CD14-positive monocyte (primary cell): ENCODE measurements around the gene NOP9. TPM values are rescaled to one million over a fixed set of nuclear protein-coding genes. Genes with fewer than 3 reads are reported as not detected.

Experiments
- DNase-seq, 3 donors: peaks; one replicate each; pipeline ENCODE4 v3.0.0-alpha.2; 2011 to 2022
- H2AFZ ChIP-seq: 2 replicates; pipeline ENCODE4 v1.6.0; 2012; ENCODE audit warnings: mild to moderate bottlenecking, low read depth, low read length, inconsistent platforms; ENCODE audit not compliant: insufficient read depth, poor library complexity, severe bottlenecking
- H3K27ac ChIP-seq, 2 donors: 1 replicate in 1 of 2; 2 replicates in 1 of 2; pipeline ENCODE4 v1.5.1; 2012 to 2013; ENCODE audit warnings: low read length in 2 of 2, control low read depth in 1 of 2, inconsistent platforms in 1 of 2, low read depth in 1 of 2, mild to moderate bottlenecking in 1 of 2
- H3K27me3 ChIP-seq, 2 donors: one replicate each; pipeline versions ENCODE4 v1.6.0 to v1.6.1; 2011 to 2013; ENCODE audit warnings: low read length in 2 of 2; ENCODE audit not compliant: control insufficient read depth in 2 of 2, insufficient read depth in 2 of 2
- H3K36me3 ChIP-seq, 2 donors: replicated peaks in 1 of 2; 1 replicate in 1 of 2; 2 replicates in 1 of 2; pipeline versions ENCODE4 v1.5.1 to v1.6.1; 2012 to 2013; ENCODE audit warnings: low read length in 2 of 2, control low read depth in 1 of 2, inconsistent platforms in 1 of 2, mild to moderate bottlenecking in 1 of 2; ENCODE audit not compliant: insufficient read depth in 2 of 2, control insufficient read depth in 1 of 2
- H3K4me1 ChIP-seq, 2 donors: 1 replicate in 1 of 2; 2 replicates in 1 of 2; pipeline versions ENCODE4 v1.5.1 to v1.6.1; 2012 to 2013; ENCODE audit warnings: low read length in 2 of 2, control low read depth in 1 of 2, inconsistent platforms in 1 of 2, mild to moderate bottlenecking in 1 of 2, moderate library complexity in 1 of 2; ENCODE audit not compliant: insufficient read depth in 2 of 2, control insufficient read depth in 1 of 2
- H3K4me2 ChIP-seq: replicated peaks from 2 replicates; pipeline ENCODE3; 2012; ENCODE audit warnings: low read length, moderate library complexity, mild to moderate bottlenecking; ENCODE audit not compliant: poor library complexity, severe bottlenecking; ENCODE audit errors: extremely low read depth
- H3K4me3 ChIP-seq, 3 experiments: fragments of 200-600 bp in 1 of 3; sonication (generic) in 1 of 3; replicated peaks in 1 of 3; 1 replicate in 2 of 3; 2 replicates in 1 of 3; pipeline ENCODE4 v1.5.1; 2011 to 2013; ENCODE audit warnings: low read length in 3 of 3, mild to moderate bottlenecking in 3 of 3, control low read depth in 2 of 3, low read depth in 2 of 3, inconsistent platforms in 1 of 3, moderate library complexity in 1 of 3
- H3K79me2 ChIP-seq: 2 replicates; pipeline ENCODE4 v1.6.0; 2012; ENCODE audit warnings: mild to moderate bottlenecking, control low read depth, inconsistent platforms, low read length, moderate library complexity; ENCODE audit not compliant: insufficient read depth
- H3K9ac ChIP-seq: 2 replicates; pipeline ENCODE4 v1.6.0; 2017; ENCODE audit warnings: low read length, mild to moderate bottlenecking; ENCODE audit not compliant: insufficient read depth, poor library complexity, severe bottlenecking
- H3K9me3 ChIP-seq, 2 donors: replicated peaks in 1 of 2; 1 replicate in 1 of 2; 2 replicates in 1 of 2; pipeline versions ENCODE4 v1.5.1 to v1.6.1; 2012 to 2013; ENCODE audit warnings: low read length in 2 of 2, control low read depth in 1 of 2; ENCODE audit not compliant: control insufficient read depth in 1 of 2, insufficient read depth in 1 of 2
- H4K20me1 ChIP-seq: 2 replicates; pipeline ENCODE4 v1.6.0; 2012; ENCODE audit warnings: mild to moderate bottlenecking, low read length, control low read depth, moderate library complexity; ENCODE audit not compliant: insufficient read depth
- H3K27ac Mint-ChIP-seq, 7 donors: one replicate each; pipeline ENCODE4 v1.8.0; 2020; ENCODE audit warnings: mild to moderate bottlenecking in 7 of 7, mixed read lengths in 7 of 7, moderate library complexity in 6 of 7, inconsistent platforms in 2 of 7
- H3K27me3 Mint-ChIP-seq, 3 donors: one replicate each; pipeline ENCODE4 v1.8.0; 2021 to 2022; ENCODE audit warnings: low read depth in 3 of 3, mild to moderate bottlenecking in 3 of 3, mixed read lengths in 3 of 3, moderate library complexity in 3 of 3, inconsistent platforms in 1 of 3
- H3K36me3 Mint-ChIP-seq, 2 donors: one replicate each; pipeline ENCODE4 v1.8.0; 2020; ENCODE audit warnings: mixed read lengths in 2 of 2, inconsistent platforms in 1 of 2, mild to moderate bottlenecking in 1 of 2
- H3K4me1 Mint-ChIP-seq: one replicate; pipeline ENCODE4 v1.8.0; 2020; ENCODE audit warnings: mild to moderate bottlenecking, mixed read lengths
- H3K4me3 Mint-ChIP-seq, 2 donors: one replicate each; pipeline ENCODE4 v1.8.0; 2020; ENCODE audit warnings: mild to moderate bottlenecking in 2 of 2, mixed read lengths in 2 of 2, moderate library complexity in 1 of 2
- H3K9me3 Mint-ChIP-seq, 7 donors: one replicate each; pipeline ENCODE4 v1.8.0; 2020 to 2022; ENCODE audit warnings: mixed read lengths in 7 of 7, mild to moderate bottlenecking in 6 of 7, moderate library complexity in 6 of 7, inconsistent platforms in 2 of 7
- CTCF ChIP-seq: fragments of 200-600 bp; IDR thresholded peaks from one replicate; pipeline ENCODE4 v1.8.0; 2022; ENCODE audit warnings: antibody characterized with exemption, mild to moderate bottlenecking
- WGBS: methylation state at CpG from one replicate; pipeline ENCODE4 v1.1.5; 2013; ENCODE audit warnings: missing lambda C conversion rate; ENCODE audit not compliant: insufficient coverage; 5-methylcytosine and 5-hydroxymethylcytosine counted together
- intact Hi-C, 2 donors: fragments of 100-400 bp; cut with micrococcal nuclease; formaldehyde crosslinking; loops; one replicate each; pipeline versions ENCODE4 v1.15.0 to v1.15.1; 2023
- polyA plus RNA-seq, 3 donors: library from polyadenylated mRNA; depleted of rRNA in 1 of 3; unstranded in 2 of 3; stranded (reverse) in 1 of 3; fragments of 300-500 nt in 2 of 3; fragments of >200 nt in 1 of 3; fragmentation: Illumina TruSeq in 2 of 3; gene quantifications; 1 replicate in 2 of 3; 2 replicates in 1 of 3; pipeline ENCODE4 v1.2.3, GENCODE V29; 2012 to 2021

The NOP9 gene
- polyA plus RNA-seq, 3 donors, result 1.2 to 16.6 (median 1.3) TPM

- Mint-ChIP-seq H3K36me3 (peaks cover 16 to 18% of the 10 kb centered on the region in 2 donors), H3K27ac (peak overlapping the region in 1 of 7 donors; percentile 7), H3K4me1 (peaks cover 52% of the 10 kb centered on the region), H3K27me3 (peaks cover 3 to 13% (median 4%) of the 10 kb centered on the region in 3 donors), H3K4me3 (no peak overlapping the region), H3K9me3 (peaks cover 0 to 2% (median 0%) of the 10 kb centered on the region in 7 donors)
- Histone ChIP-seq H3K79me2 (no peaks in the 10 kb centered on the region), H3K4me1 (peaks cover 35 to 40% of the 10 kb centered on the region in 2 donors), H4K20me1 (peaks cover 18% of the 10 kb centered on the region), H3K36me3 (no peaks in the 10 kb centered on the region), H3K9ac (no peak overlapping the region), H2AFZ (no peak overlapping the region), H3K27me3 (no peaks in the 10 kb centered on the region), H3K9me3 (no peaks in the 10 kb centered on the region), H3K27ac (no peak overlapping the region), H3K4me2 (no peak overlapping the region), H3K4me3 (no peak overlapping the region)
- no peak for DNase-seq
- TF ChIP-seq CTCF, result no peak
- WGBS, result 97% methylated on average over 7 of the region's 14 CpGs
- intact Hi-C loops, result no loop called here
Measured at GRCh38 chr14:24321212-24321975, 21.7 kb downstream of the NOP9 start.

- peaks cover 10% of the 10 kb centered on the region for H4K20me1 ChIP-seq
- Mint-ChIP-seq H3K4me1 (peaks cover 52% of the 10 kb centered on the region), H3K9me3 (peaks cover 0 to 2% (median 0%) of the 10 kb centered on the region in 7 donors), H3K4me3 (no peak overlapping the region), H3K36me3 (peaks cover 6 to 7% of the 10 kb centered on the region in 2 donors), H3K27ac (no peak overlapping the region), H3K27me3 (peaks cover 3 to 13% (median 4%) of the 10 kb centered on the region in 3 donors)
- no peak overlapping the region for H3K27ac ChIP-seq
- no peak overlapping the region for H3K9ac ChIP-seq
- no peaks in the 10 kb centered on the region for H3K9me3 ChIP-seq
- no peaks in the 10 kb centered on the region for H3K36me3 ChIP-seq
- no peak overlapping the region for H3K4me3 ChIP-seq
- intact Hi-C loops, result no loop called here
- H2AFZ ChIP-seq, result no peak overlapping the region
- H3K4me2 ChIP-seq, result no peak overlapping the region
- TF ChIP-seq CTCF, result no peak
- no peaks in the 10 kb centered on the region for H3K79me2 ChIP-seq
- H3K4me1 ChIP-seq, result peaks cover 36 to 40% of the 10 kb centered on the region in 2 donors
- WGBS, result 95% methylated on average over 9 of the region's 10 CpGs
- DNase-seq, result no peak
- H3K27me3 ChIP-seq, result no peaks in the 10 kb centered on the region
Measured at GRCh38 chr14:24322672-24323071, 23.0 kb downstream of the NOP9 start.
